GM10266 (cell line): Measurements from ENCODE around the gene LAMB3.

Source experiments
- DNase-seq: peaks from one replicate; pipeline ENCODE4 v3.0.0; 2012; ENCODE audit errors: extremely low spot score
- TF ChIP-seq, protein P1 (sequence below): IDR thresholded peaks from 2 replicates; pipeline ENCODE4 v1.5.1; 2012; ENCODE audit warnings: mild to moderate bottlenecking, low read depth; ENCODE audit not compliant: control insufficient read depth, insufficient read depth; ENCODE audit errors: missing control alignments

LAMB3 gene

DNA sequence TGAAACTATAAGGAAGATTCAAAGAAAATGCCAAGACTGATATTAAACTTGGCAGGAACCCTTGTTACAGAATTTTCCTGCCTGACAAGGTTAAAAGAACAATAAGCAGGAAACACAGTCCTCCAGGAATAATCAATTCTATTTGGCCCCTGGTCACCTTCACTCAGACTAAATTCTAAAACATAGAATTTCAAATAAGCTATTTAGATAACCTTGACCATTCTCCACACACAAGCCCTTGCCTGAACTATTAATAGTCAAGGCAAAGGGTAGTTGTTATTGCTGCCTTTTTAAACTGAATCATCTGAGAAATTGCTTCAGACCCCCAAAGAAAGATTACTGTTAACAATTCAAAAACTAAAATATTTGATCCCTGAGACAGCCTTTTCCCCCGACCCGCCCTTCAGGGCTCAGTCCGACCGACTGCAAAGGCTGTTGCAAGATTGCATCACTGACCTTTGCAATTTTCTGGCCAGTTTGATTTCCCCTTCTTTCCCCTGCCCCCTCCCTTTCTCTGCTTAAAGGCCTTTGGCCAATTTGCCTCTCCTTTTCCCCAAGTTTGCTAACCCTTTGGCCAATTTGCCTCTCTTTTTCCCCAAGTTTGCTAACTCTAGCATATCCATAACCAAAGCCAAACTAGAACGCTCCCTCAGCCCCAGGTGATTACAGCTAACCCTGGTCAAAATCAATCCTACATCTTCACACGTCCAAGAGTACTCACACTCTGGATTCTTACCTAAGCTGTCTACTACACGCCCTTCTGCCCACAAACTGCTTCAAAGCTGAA is 21.6 kb upstream of the LAMB3 start:
- TF ChIP-seq, protein P1, sequence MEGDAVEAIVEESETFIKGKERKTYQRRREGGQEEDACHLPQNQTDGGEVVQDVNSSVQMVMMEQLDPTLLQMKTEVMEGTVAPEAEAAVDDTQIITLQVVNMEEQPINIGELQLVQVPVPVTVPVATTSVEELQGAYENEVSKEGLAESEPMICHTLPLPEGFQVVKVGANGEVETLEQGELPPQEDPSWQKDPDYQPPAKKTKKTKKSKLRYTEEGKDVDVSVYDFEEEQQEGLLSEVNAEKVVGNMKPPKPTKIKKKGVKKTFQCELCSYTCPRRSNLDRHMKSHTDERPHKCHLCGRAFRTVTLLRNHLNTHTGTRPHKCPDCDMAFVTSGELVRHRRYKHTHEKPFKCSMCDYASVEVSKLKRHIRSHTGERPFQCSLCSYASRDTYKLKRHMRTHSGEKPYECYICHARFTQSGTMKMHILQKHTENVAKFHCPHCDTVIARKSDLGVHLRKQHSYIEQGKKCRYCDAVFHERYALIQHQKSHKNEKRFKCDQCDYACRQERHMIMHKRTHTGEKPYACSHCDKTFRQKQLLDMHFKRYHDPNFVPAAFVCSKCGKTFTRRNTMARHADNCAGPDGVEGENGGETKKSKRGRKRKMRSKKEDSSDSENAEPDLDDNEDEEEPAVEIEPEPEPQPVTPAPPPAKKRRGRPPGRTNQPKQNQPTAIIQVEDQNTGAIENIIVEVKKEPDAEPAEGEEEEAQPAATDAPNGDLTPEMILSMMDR, result no peak
- DNase-seq, result no peak

DNA sequence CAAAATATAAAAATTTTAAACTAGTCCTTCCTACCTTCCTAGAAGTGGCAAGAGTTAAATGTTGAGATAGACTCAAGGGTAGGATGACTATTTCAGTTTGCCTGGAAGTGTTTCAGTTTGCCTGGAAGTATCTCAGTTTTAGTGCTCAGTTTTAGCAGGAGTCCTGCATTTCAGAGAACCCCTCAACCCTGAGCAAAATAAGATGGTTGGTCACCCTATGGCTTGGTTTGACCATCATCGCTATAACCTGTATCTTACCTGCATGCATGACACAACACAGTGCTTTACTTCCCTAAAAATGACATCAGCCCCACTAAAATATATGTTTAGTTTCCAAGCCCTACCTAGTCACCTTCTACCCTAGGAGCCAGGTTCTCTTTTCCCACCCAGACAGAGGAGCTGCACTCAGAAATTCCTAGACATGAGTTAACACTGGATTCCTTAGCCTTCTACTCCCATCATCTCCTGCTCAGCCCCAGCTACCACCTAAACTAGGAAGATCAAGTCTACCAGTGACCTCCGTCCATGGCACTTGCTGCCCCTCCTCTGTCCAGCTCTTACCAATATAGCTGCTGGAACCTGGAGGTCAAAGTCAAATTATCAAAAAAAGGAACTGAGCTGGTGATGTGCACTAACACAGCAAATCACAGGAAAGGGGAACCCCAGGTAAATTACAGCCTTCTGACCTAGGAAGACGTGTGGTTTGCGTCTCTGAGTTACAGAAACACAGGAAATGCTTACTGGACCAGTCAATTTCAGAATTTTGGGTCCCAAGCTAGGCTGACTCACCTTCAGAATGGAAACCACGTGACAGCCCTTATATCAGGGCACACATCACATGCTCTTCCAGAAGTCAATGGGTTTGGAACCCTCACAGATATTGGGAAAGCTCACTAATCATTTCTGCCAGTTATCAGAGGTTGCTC is 20.7 kb upstream of the LAMB3 start:
- peak; percentile 78 for DNase-seq
- TF ChIP-seq, protein P1, result no peak

DNA sequence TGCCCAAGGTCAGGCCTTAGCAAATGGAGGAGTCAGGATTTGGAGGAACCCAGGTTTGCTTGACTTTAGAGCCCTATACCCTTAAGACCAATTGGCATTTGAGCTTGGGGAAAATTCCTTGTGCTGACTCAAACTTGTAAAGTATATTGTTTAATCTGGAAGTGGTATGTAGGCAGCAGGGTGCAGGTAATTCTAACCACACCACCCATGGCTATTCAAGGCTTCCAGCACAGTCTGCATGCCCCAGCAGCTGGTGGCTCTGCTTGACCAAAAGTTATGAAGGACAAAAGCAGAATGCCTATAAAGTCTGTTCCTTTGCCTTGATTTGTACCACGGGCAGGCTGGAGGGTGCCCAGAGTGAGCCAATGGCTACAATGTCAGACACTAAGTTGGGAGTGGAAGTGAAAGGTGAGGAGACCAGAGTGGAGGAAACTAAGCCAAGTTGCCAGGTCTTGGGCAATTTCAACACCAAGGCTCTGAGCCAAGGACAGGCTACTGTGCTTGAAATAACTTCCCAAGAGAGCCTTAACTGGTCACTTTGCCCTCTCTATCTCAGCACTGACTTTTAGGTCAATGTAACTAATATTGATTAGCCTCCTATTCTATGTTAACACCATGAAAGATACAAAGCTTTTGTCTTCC is 18.3 kb upstream of the LAMB3 start:
- no peak for DNase-seq
- TF ChIP-seq, protein P1, result no peak

DNA sequence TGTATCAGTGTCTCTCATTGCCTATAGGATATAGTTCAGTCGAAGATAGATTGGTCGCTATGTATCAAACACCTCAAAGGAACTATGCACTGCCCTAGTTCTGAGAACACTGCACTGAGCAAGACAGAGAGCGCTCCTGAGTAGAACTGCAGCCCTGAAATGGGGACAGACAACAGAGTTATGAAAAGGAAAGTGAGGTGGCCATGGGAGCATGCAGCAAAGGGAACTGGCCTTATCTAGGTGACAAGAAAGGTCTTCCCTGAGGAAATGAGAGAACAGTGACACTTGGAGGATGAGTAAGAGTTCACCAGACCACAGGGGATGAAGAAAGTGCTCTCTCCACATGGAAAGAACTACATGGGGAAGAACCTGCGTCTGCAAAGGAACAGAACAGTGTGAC is 15.5 kb upstream of the LAMB3 start:
- TF ChIP-seq, protein P1, result peak; percentile 12
- no peak for DNase-seq

DNA sequence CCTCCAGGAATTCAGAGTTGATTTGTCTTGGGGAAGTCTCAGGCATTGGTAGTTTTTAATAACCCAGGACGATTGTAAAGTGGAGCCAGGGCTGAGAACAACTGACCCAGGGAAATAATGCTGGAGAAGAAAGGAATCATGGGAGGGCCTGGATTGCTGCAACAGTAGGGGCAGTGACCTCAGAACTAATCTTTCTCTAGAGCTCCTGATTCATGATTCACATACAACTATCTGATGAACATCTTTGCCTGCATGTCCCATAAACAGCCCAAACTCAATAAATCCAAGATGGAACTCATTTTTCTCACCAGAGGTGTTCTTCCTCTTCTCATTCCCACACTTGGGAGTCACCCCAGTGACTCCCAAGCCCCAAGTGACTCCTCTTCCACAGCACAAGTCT is 14.9 kb upstream of the LAMB3 start:
- TF ChIP-seq, protein P1, result no peak
- DNase-seq, result no peak

DNA sequence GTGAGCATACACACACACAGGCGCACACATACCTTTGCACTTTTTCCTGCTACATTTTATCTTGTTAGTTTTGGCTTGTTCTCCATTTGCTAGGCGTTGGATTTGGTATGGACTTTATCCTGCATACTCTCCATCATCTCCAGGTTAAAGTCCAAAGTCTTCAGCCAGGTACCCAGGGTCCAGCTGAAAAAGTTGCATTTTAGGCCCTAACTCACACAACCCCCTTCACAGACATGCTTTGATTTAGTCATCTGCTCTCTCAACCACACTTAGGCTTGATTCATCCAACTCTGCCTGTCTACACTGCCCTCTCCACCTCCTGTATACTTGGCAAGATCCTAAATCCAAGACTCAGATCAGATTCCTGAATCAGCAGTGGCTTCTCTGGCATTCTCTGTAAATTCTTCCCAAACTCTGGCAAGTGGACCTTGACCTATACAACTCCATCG is 10.7 kb upstream of the LAMB3 start:
- no peak for DNase-seq
- TF ChIP-seq, protein P1, result no peak

DNA sequence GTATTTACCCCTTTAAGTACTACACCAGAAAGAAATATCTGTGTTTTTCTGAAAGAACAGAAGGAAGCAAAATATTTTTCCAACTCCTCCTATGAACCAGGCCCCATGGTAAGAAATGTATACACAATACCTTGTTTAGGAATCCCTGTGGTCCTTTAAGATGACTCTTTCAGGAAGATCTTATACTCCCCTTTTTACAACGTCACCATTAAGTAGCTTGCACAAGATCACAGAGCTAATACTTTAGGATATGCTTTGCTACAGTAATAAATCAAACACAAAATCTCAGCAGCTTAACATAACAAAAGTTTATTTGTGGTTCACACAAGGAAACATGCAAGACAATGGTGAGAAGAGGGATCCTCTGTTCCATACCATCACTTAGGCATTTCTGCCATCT is 8.8 kb upstream of the LAMB3 start:
- no peak for DNase-seq

More for the DNA sequence above, 8.8 kb upstream of the LAMB3 start:
- TF ChIP-seq, protein P1, result no peak
